K562 (cell line): Measurements from ENCODE around the gene GDF11. TPM values are rescaled to one million over a fixed set of nuclear protein-coding genes. Genes with fewer than 3 reads are reported as not detected.

ENCODE experiments used
- ATAC-seq: fragments of 200-7000 bp; cut with Tn5 transposase; 3 replicates; pipeline ENCODE4 v1.9.1; 2020; ENCODE audit warnings: moderate library complexity
- BruUV-seq: library from RNA; stranded (reverse); fragments of 400-500 nt; replicated peaks from 2 replicates; lab custom pipeline; 2021; lab: Mats Ljungman, UMichigan
- CTCF ChIA-PET: fragments of 300-600 bp; formaldehyde crosslinking; extraction: SDS; loops from one replicate; lab custom pipeline; 2021; ENCODE audit warnings: low intra/inter-chr PET ratio; lab: Yijun Ruan, JAX
- POLR2A ChIA-PET: fragments of 300-600, 350-650 bp; sonication (Branson Sonifier 250); formaldehyde crosslinking; extraction: SDS; loops from one replicate; lab custom pipeline; 2021; ENCODE audit warnings: antibody characterized with exemption, inconsistent platforms; lab: Yijun Ruan, JAX
- DNase-seq, 4 experiments: peaks; one replicate each; pipeline versions ENCODE4 v3.0.0 to v3.0.0-alpha.2; 2011 to 2018; ENCODE audit warnings: low spot score in 3 of 4, mixed read lengths in 3 of 4; ENCODE audit errors: extremely low read depth in 1 of 4
- FAIRE-seq: peaks from 2 replicates; lab custom pipeline; 2011; peaks lifted over from hg19 to GRCh38; lab: Jason Lieb, UNC
- H2AFZ ChIP-seq: 2 replicates; pipeline ENCODE4 v1.6.0; 2011; ENCODE audit warnings: low read depth, low read length, control low read depth, inconsistent platforms
- H3K27ac ChIP-seq: fragments of 200-600 bp; 3 replicates; pipeline ENCODE4 v1.8.0; 2011; ENCODE audit warnings: low read depth, mild to moderate bottlenecking, control low read depth, inconsistent platforms, low read length, moderate library complexity, mixed read lengths; ENCODE audit errors: extremely low read depth
- H3K27me3 ChIP-seq, 2 experiments: fragments of 300-600 bp in 1 of 2; 2 replicates in 1 of 2; 3 replicates in 1 of 2; pipeline versions ENCODE4 v1.6.0 to v1.8.0; 2011; ENCODE audit warnings: inconsistent platforms in 2 of 2, low read length in 2 of 2, mild to moderate bottlenecking in 1 of 2, mixed read lengths in 1 of 2, moderate library complexity in 1 of 2; ENCODE audit not compliant: control insufficient read depth in 2 of 2, insufficient read depth in 2 of 2
- H3K36me3 ChIP-seq: fragments of 300-600 bp; 3 replicates; pipeline ENCODE4 v1.8.0; 2011; ENCODE audit warnings: mild to moderate bottlenecking, low read length, inconsistent platforms; ENCODE audit not compliant: control insufficient read depth, insufficient read depth
- H3K4me1 ChIP-seq, 2 experiments: fragments of 200-600 bp in 1 of 2; replicated peaks in 1 of 2; 2 replicates in 1 of 2; 3 replicates in 1 of 2; pipeline versions ENCODE4 v1.5.1 to v1.8.0; 2011; ENCODE audit warnings: inconsistent platforms in 2 of 2, low read length in 2 of 2, mild to moderate bottlenecking in 1 of 2, mixed read lengths in 1 of 2, moderate library complexity in 1 of 2; ENCODE audit not compliant: control insufficient read depth in 2 of 2, insufficient read depth in 2 of 2
- H3K4me2 ChIP-seq: 2 replicates; pipeline ENCODE4 v1.6.1; 2011; ENCODE audit warnings: low read length, control low read depth, inconsistent platforms, mixed read lengths; ENCODE audit not compliant: insufficient read depth
- H3K4me3 ChIP-seq: fragments of 200-600 bp; sonication (generic), shearing (Covaris generic); 2 replicates; pipeline ENCODE4 v1.5.1; 2016; ENCODE audit warnings: control low read depth, inconsistent platforms
- H3K79me2 ChIP-seq: fragments of 200-600 bp; 3 replicates; pipeline ENCODE4 v1.8.0; 2011; ENCODE audit warnings: low read length, inconsistent platforms; ENCODE audit not compliant: control insufficient read depth, insufficient read depth
- H3K9ac ChIP-seq, 2 experiments: 2 replicates each; pipeline versions ENCODE4 v1.6.0 to v1.6.1; 2011; ENCODE audit warnings: low read depth in 2 of 2, low read length in 2 of 2, control low read depth in 1 of 2, inconsistent platforms in 1 of 2, mild to moderate bottlenecking in 1 of 2, mixed read lengths in 1 of 2; ENCODE audit not compliant: insufficient read depth in 1 of 2
- H3K9me1 ChIP-seq: one replicate; pipeline ENCODE4 v1.6.0; 2011; ENCODE audit warnings: inconsistent platforms, mild to moderate bottlenecking, low read length, moderate library complexity; ENCODE audit not compliant: control insufficient read depth, insufficient read depth
- H3K9me3 ChIP-seq: replicated peaks from 2 replicates; pipeline ENCODE4 v1.5.1; 2011; ENCODE audit warnings: low read depth, low read length, inconsistent platforms; ENCODE audit not compliant: control insufficient read depth, insufficient read depth
- H4K20me1 ChIP-seq: replicated peaks from 2 replicates; pipeline ENCODE4 v1.6.1; 2011; ENCODE audit warnings: low read length, inconsistent platforms, mixed read lengths; ENCODE audit not compliant: control insufficient read depth, insufficient read depth
- ARID1B ChIP-seq: fragments of 450-650 bp; IDR thresholded peaks from 2 replicates; pipeline ENCODE4 v1.6.1; 2016; ENCODE audit warnings: antibody characterized with exemption, mild to moderate bottlenecking, inconsistent platforms
- ASH1L ChIP-seq: fragments of 450-650 bp; IDR thresholded peaks from 2 replicates; pipeline ENCODE4 v1.6.1; 2018; ENCODE audit warnings: borderline replicate concordance, mild to moderate bottlenecking, low read depth; ENCODE audit not compliant: partially characterized antibody
- ATF7 ChIP-seq: fragments of 450-650 bp; IDR thresholded peaks from 2 replicates; pipeline ENCODE4 v1.7.1; 2014; ENCODE audit warnings: mild to moderate bottlenecking, moderate library complexity
- BCOR ChIP-seq: fragments of 450-650 bp; IDR thresholded peaks from 2 replicates; pipeline ENCODE4 v1.6.1; 2016
- BDP1 ChIP-seq: IDR thresholded peaks from 3 replicates; pipeline ENCODE4 v1.6.1; 2011; ENCODE audit not compliant: insufficient read length, insufficient read depth
- ELK1 ChIP-seq: sonication (generic); formaldehyde crosslinking; IDR thresholded peaks from 2 replicates; pipeline ENCODE4 v1.8.1; 2022; ENCODE audit warnings: missing genetic modification reagents
- HES1 ChIP-seq: fragments of 450-650 bp; IDR thresholded peaks from 2 replicates; pipeline ENCODE4 v1.6.1; 2016; ENCODE audit warnings: low read depth, mild to moderate bottlenecking, moderate library complexity
- MTA1 ChIP-seq: fragments of 450-650 bp; IDR thresholded peaks from 2 replicates; pipeline ENCODE4 v1.6.1; 2017; ENCODE audit warnings: borderline replicate concordance
- PML ChIP-seq: IDR thresholded peaks from 2 replicates; pipeline ENCODE4 v1.6.1; 2012; ENCODE audit warnings: low read length, inconsistent platforms
- RFX5 ChIP-seq: IDR thresholded peaks from 2 replicates; pipeline ENCODE4 v1.6.1; 2011; ENCODE audit warnings: low read depth, mild to moderate bottlenecking, improper control_type of control experiment, low read length
- ZC3H8 ChIP-seq: fragments of 450-650 bp; IDR thresholded peaks from 2 replicates; pipeline ENCODE4 v1.6.1; 2017
- ZNF143 ChIP-seq: sonication (generic); formaldehyde crosslinking; IDR thresholded peaks from 2 replicates; pipeline ENCODE4 v1.9.0; 2022; ENCODE audit warnings: mild to moderate bottlenecking, missing genetic modification reagents
- whole genome bisulfite sequencing: fragments of 100-300 bp; shearing (Covaris generic); methylation state at CpG from one replicate; pipeline ENCODE4 v1.1.6; 2016; ENCODE audit warnings: low coverage, mixed read lengths; ENCODE audit not compliant: insufficient coverage; ENCODE audit errors: missing lambda C conversion rate; 5-methylcytosine and 5-hydroxymethylcytosine counted together
- in situ Hi-C: fragments of 300-500 bp; cut with MboI; formaldehyde crosslinking; loops from 4 replicates; pipeline ENCODE4 v1.15.0; 2018; ENCODE audit warnings: inconsistent platforms, mixed read lengths
- intact Hi-C: fragments of 100-400 bp; cut with micrococcal nuclease; formaldehyde crosslinking; loops from 2 replicates; pipeline ENCODE4 v1.14.2; 2022
- polyA plus RNA-seq, 8 experiments: library from polyadenylated mRNA; depleted of rRNA in 4 of 8; stranded (reverse) in 5 of 8; unstranded in 3 of 8; fragments of >200 nt; fragmentation: Nextera tagmentation in 2 of 8; fragmentation: Illumina TruSeq in 1 of 8; extraction: Ambion mirVana in 2 of 8; extraction: Trizol in 1 of 8; gene quantifications; 2 replicates each; pipeline versions ENCODE4 v1.2.1 to v1.2.3, GENCODE V29; 2011 to 2014; ENCODE audit warnings: inconsistent platforms in 1 of 8, missing spikeins in 1 of 8
- total RNA-seq, 7 experiments: library from RNA; depleted of rRNA in 6 of 7; stranded (reverse); fragments of >200 nt in 6 of 7; fragmentation: Illumina TruSeq in 2 of 7; extraction: Trizol in 2 of 7; gene quantifications; 2 replicates each; pipeline versions ENCODE4 v1.2.1 to v1.2.3, GENCODE V29; 2011 to 2021; ENCODE audit warnings: low replicate concordance in 1 of 7
- TF ChIP-seq, protein P1 (sequence below): sonication (generic); formaldehyde crosslinking; IDR thresholded peaks from 2 replicates; pipeline ENCODE4 v1.4.0; 2020; ENCODE audit warnings: mild to moderate bottlenecking, missing genetic modification reagents
- TF ChIP-seq, protein P2 (sequence below), 2 experiments: fragments of 450-650 bp in 1 of 2; IDR thresholded peaks; 2 replicates each; pipeline ENCODE4 v1.6.1; 2011 to 2017; ENCODE audit warnings: low read depth in 2 of 2, antibody characterized with exemption in 1 of 2, borderline replicate concordance in 1 of 2, low read length in 1 of 2, mild to moderate bottlenecking in 1 of 2, mixed read lengths in 1 of 2; ENCODE audit not compliant: control insufficient read depth in 1 of 2

GDF11 gene
- total and polyA plus RNA-seq, 9 of the 15 experiments (the other 6 are each of a cell fraction or from before 2014, with no cell fraction given) = 1.4 to 15.7 (median 4.8) TPM

DNA sequence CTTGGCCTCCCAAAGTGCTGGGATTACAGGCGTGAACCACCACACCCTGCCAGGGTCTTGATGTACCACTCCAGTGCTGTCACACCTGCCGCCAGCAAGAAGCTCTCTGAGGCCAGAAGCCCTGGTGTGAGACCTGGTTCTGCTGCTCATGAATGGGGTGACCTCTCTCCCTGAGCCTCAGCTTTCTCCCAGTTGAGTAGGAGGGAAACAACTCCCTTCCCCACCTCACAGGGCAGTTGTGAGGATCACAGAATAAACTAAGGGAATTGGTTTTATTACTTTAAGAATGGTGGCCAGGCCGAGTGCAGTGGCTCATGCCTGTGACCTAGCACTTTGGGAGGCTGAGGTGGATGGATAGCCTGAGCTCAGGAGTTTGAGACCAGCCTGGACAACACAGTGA is 8.3 kb upstream of the GDF11 start:
- no peaks in the 10 kb centered on the region for H4K20me1 ChIP-seq
- no peak overlapping the region for H3K4me2 ChIP-seq
- TF ChIP-seq MTA1 (no peak), ZC3H8 (no peak), BDP1 (no peak), ATF7 (no peak), HES1 (no peak), ELK1 (CRISPR knock-in tag) (no peak), PML (no peak), ZNF143 (CRISPR knock-in tag) (no peak), RFX5 (no peak), BCOR (no peak), ARID1B (no peak), ASH1L (no peak)
- TF ChIP-seq, protein P1, sequence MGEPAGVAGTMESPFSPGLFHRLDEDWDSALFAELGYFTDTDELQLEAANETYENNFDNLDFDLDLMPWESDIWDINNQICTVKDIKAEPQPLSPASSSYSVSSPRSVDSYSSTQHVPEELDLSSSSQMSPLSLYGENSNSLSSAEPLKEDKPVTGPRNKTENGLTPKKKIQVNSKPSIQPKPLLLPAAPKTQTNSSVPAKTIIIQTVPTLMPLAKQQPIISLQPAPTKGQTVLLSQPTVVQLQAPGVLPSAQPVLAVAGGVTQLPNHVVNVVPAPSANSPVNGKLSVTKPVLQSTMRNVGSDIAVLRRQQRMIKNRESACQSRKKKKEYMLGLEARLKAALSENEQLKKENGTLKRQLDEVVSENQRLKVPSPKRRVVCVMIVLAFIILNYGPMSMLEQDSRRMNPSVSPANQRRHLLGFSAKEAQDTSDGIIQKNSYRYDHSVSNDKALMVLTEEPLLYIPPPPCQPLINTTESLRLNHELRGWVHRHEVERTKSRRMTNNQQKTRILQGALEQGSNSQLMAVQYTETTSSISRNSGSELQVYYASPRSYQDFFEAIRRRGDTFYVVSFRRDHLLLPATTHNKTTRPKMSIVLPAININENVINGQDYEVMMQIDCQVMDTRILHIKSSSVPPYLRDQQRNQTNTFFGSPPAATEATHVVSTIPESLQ = no peak
- TF ChIP-seq, protein P2, sequence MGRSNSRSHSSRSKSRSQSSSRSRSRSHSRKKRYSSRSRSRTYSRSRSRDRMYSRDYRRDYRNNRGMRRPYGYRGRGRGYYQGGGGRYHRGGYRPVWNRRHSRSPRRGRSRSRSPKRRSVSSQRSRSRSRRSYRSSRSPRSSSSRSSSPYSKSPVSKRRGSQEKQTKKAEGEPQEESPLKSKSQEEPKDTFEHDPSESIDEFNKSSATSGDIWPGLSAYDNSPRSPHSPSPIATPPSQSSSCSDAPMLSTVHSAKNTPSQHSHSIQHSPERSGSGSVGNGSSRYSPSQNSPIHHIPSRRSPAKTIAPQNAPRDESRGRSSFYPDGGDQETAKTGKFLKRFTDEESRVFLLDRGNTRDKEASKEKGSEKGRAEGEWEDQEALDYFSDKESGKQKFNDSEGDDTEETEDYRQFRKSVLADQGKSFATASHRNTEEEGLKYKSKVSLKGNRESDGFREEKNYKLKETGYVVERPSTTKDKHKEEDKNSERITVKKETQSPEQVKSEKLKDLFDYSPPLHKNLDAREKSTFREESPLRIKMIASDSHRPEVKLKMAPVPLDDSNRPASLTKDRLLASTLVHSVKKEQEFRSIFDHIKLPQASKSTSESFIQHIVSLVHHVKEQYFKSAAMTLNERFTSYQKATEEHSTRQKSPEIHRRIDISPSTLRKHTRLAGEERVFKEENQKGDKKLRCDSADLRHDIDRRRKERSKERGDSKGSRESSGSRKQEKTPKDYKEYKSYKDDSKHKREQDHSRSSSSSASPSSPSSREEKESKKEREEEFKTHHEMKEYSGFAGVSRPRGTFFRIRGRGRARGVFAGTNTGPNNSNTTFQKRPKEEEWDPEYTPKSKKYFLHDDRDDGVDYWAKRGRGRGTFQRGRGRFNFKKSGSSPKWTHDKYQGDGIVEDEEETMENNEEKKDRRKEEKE (IDR thresholded peaks at IDR 0.05; ENCODE audit: borderline replicate concordance in 1 of 2, control insufficient read depth in 1 of 2, low read depth in 2 of 2, low read length in 1 of 2) = no peak
- CTCF ChIA-PET = no interaction called here
- BruUV-seq = no TSS peak
- no peak overlapping the region for H2AFZ ChIP-seq
- no peaks in the 10 kb centered on the region for H3K36me3 ChIP-seq
- no peaks in the 10 kb centered on the region for H3K9me1 ChIP-seq
- no peak for DNase-seq
- POLR2A ChIA-PET = interaction anchor here (0.6 to 1.0 kb wide), 4 partner anchors 10 to 736 kb away, joined by 3 to 4 read pairs (median 3); no protein-coding TSS in a partner anchor
- no peaks in the 10 kb centered on the region for H3K27me3 ChIP-seq
- no peaks in the 10 kb centered on the region for H3K9me3 ChIP-seq
- H3K9ac ChIP-seq = 0 out of 4 replicates have a peak overlapping the region, but pooled peaks of 1 of the 2 experiments have one; percentile 23
- H3K4me3 ChIP-seq = no peak overlapping the region
- peaks cover 26 to 27% of the 10 kb centered on the region in 2 experiments for H3K4me1 ChIP-seq
- intact Hi-C loops (no loop called here), in situ Hi-C loops (no loop called here)
- H3K79me2 ChIP-seq = no peaks in the 10 kb centered on the region
- FAIRE-seq = no peak
- 82% methylated on average over 3 of the region's 3 CpGs for WGBS
- H3K27ac ChIP-seq = no peak overlapping the region
- ATAC-seq = no peak
